ENCODE data around the gene C12orf75.
"Not testable (repeated sequence)": the region's sequence is repeated elsewhere in the genome, so short reads cannot be mapped to it uniquely, and the experiment has no call there.

The C12orf75 gene

DNA sequence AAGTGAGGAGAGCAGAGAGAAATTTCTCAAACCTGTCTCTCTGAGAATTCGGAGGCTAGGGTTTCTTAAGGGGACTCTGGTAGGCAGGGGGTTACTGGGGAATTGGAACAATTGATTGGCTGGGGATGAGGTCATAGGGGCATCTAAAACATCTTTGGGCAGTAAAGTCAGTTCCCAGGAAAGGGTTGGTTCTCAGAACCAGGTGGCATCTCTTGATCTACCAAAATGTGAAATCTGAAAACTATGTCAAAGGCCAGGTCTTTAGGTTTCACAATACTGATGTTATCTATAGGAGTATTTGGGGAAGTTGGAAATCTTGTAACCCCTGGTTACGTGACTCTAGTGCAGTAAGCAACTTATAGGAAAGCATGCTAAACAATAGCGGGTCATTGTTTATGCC is 6.9 kb downstream of the C12orf75 start:
- no peak for FAIRE-seq

DNA sequence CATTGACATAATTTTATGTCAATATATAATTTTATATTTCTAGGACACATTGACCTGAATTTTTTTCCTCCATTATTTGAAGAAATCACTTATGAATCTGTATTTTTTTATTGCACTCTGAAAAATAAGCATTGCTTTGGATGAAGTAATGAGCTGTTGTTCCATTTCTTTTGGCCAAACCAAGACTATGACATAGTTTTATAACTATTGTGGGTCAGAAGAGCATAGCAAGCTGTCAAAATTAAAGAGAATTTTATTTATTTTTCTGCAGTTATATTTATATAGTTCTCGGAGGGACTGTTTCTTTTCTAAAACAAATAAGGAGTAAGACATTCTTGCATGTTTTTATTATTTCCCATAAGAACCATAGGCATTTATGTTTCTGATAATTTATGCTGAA is 8.5 kb downstream of the C12orf75 start:
- no peak for FAIRE-seq

DNA sequence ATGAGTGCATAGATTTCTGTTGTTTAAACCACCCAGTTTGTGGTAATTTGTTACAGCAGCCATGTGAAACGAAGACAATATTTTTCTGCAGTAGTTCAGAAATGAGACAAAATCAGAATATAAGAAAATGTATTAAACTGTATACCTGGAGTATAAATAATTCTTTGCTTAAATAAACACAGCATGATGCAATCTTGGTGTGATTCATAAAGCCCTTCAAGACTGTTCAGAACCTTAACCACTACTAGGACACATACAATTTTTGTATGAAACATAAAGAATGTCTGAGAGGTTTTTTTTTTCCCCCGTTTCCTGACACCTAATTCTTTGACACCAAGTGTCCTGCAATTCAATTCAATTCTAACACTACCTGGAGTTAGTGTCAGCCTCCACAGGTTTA is 10.5 kb downstream of the C12orf75 start:
- FAIRE-seq, result no peak

- not testable (repeated sequence) for FAIRE-seq
Observed at GRCh38 chr12:105341620-105342019, 11.1 kb downstream of the C12orf75 start.

DNA sequence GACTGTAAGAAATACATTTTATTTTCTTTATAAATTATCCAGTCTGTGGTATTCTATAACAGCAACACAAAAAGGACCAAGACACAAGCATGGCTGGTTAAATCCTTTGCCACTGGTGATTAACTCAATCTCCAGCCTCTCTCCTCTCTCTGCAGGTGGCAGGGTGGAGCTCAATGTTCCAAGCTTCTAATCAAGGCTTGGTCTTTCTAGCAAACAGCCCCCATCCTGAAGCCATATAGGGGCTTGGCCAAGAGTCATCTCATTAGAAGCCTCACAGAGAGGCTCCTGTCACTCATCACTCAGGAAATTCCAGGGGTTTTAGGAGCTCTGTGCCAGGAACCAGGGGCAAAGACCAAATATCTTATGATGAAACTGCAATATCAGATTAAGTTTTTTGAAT is 12.0 kb downstream of the C12orf75 start:
- FAIRE-seq, result no peak

GRCh38 chr12:105343836-105344235 is 13.3 kb downstream of the C12orf75 start:
- FAIRE-seq, result no peak

GRCh38 chr12:105347499-105347898 is 17.0 kb downstream of the C12orf75 start:
- FAIRE-seq, result no peak

- FAIRE-seq, result no peak
Observed at GRCh38 chr12:105348142-105348541, 17.7 kb downstream of the C12orf75 start.

DNA sequence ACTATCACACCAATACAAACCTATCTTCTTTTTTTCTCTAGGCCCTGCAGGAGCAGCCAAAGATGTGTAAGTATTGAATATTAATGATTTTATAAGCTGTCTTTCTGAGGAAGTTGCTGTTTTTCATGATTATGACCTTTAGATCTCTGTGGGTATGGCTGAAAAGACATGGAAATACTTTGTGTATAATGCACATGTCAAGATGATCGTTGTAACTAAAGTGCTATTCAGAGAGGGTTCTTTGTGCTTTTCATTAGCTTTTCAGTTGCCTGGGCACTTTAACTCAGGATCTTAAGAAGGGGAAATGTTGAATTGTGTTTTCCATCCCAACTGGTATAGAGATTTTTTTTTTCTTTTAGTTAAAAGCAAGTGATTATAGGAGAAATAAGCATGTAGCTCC is 18.1 kb downstream of the C12orf75 start:
- FAIRE-seq, result no peak

DNA sequence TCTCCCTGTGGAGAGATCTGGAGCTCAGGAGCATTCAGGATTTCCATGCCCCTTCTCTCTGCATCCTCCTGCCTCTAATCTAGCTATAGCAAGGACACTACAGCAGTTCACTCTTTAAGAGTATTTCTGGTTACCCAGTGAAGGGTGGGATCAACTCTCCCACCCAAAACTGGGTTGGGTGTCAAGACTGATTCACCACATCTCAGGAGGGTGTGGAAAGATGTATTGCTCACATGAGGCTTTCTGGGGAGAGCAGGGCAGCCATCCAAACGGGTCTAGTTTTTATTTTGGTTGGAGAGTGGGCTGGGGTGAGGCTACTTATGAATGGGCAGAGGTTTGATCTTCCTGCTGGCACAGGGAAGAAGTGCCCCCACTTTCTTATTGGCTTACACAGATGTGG is 18.6 kb downstream of the C12orf75 start:
- no peak for FAIRE-seq

DNA sequence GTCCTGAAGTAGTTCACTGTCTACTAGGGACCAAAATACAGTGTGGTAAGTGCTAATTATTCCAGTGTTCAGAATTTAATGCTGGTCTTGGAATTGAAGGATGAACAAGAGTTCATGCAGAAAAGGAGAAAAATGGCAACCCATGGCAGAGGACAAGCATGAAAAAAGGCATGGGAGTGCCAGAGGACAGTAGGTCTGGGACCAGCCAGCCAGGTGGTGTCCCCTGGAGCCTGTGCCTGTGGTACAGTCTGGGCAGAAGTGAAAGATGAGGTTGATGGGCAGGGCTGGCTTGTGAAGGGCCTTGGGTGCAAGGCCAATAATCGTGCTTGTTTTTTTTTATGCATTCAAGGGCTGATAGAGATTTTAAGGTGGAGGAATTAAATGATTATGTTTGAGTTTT is 21.0 kb downstream of the C12orf75 start:
- FAIRE-seq, result no peak

GRCh38 chr12:105352052-105352451 is 21.6 kb downstream of the C12orf75 start:
- no peak for FAIRE-seq

DNA sequence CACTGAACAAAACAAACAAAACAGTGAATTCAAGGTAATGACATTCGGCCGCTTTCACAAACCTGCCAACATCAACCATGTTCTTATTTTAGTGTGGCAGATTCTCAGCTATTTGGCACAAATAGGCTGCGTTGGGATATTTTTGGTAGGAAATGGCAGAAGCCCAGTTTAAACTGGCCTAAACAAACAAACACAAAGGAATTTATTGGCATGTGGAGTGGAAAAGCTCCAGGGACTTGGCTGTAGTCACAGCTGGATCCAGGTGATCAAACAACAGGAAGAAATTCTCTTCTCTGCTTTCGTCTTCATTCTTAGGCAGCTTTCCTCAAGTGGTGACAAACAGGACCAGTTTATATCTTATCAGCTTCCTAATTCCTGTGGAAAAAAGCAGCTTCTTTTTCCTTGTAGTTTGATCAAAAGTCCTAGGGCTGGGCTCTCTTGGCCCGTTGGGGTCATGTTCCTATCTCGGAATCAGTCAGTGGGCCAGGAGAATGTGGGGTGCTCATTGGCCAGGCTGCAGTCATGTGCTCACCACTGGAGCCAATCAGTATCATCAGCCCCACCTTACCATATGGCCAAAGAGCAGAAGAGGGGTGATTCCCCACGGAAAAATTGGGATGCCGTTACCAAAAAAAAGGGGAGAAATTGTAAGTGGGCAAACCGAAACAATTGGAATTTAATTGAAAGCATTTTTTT is 22.6 kb downstream of the C12orf75 start:
- FAIRE-seq, result no peak

DNA sequence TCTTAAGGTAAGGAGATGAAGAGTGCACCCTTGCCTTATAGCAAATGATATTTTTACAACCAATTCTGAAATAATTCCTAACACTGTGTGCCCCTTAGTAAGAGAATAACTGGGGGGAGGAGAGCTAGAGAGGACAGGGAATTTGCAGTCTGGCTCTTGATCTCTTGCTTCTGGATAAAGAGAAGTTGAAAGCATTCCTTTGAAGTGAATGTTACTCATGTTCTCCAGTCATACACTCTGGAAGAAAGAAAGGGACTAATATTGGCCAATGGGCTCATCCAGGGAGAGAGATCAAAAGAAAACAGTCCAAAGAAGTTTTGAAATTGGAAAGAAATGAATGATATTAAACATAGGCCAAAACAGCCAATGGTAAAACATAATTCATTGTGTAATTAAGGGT is 25.3 kb downstream of the C12orf75 start:
- FAIRE-seq, result no peak

DNA sequence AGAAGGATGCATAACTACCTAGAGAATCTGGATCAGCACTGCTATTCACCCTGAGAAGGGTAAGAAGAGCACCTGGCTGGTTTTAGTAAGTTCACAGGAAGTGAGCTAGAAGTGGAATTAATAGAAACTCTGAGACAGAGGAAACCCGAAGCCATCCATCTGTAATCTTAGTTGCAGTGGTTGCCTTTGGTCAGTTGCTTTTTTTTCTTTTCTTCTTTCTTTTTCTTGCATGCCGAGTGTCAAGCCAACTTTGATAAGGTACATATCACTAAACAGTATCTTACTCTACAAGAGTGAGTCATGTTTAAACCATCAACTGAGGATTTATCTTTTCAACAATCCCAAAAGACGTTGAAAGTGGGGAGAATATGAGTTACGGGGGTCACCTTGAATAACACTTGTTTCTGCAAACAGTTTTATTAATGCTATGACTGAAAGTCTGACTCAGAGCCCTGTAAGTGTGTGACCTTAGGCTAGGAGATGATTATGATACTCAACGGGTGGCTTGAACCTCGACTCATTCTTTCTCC is 26.7 kb downstream of the C12orf75 start:
- FAIRE-seq, result no peak

- no peak for FAIRE-seq
Observed at GRCh38 chr12:105358789-105359188, 28.3 kb downstream of the C12orf75 start.

DNA sequence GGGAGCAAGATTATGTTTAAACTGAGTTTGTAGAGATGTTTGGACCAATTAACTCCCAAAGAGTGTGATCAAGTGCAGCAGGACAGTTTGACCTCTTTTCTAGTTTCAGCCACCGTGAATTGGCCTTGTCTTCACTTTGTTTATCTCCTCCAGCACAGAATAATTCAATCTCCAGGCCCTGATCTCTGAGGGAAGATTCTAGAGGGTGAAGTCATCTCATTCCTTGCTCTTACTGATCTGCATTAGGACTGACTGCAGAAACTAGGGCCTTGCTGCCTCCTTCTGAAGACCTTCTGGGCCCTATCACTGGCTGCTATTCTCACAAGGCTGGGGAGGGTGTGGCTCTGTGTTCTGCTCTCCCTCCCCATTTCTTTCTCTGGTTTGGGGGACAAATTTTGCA is 29.4 kb downstream of the C12orf75 start:
- FAIRE-seq, result no peak

DNA sequence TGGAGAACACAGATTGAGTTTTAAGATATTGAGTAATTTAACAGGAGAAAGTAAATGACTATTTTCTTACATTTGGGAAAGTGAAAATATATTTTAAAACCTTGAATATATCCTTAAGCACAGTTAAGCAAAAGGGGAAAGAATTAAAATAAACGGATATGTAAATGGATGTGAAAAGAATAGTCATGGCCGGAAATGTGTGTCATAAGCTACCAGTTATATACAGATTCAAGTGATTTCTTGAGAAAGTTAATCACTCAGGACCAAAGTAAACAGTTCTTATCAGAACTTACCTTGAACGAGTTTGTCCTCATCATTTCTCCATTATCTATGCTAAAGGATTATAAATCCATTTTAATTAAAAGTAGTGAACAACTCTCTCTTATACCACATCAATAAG is 33.4 kb downstream of the C12orf75 start:
- FAIRE-seq, result peak; percentile 21

GRCh38 chr12:105365231-105365630 is 34.7 kb downstream of the C12orf75 start:
- no peak for FAIRE-seq

DNA sequence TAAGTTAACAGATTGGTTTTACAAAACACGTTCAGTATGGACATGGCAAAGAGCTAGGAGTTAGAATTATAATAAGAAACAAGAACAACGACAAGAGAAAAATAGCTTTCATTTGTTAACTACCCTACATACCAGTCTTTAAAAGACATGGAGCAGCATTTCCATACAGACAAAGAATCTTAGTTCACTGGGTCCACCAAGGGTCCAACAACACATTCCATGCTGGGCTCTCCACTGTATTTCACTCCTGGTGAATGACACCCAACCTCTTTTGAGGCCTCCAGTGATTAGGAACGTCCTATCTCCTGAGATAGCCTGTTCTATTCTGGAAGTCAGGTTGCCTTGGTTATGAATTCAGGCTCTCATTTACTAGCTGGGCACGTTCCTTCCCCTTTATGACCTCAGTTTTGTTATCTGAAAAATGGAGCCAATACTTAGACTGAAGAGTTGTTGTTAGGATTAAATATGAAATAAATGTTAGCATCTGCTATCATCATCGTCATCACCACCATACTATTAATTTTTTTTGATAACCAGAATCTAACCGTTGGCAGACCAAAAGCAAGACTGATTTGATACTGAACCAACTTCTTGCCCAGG is 37.7 kb downstream of the C12orf75 start:
- no peak for FAIRE-seq

- no peak for FAIRE-seq
Observed at GRCh38 chr12:105369014-105369413, 38.5 kb downstream of the C12orf75 start.

DNA sequence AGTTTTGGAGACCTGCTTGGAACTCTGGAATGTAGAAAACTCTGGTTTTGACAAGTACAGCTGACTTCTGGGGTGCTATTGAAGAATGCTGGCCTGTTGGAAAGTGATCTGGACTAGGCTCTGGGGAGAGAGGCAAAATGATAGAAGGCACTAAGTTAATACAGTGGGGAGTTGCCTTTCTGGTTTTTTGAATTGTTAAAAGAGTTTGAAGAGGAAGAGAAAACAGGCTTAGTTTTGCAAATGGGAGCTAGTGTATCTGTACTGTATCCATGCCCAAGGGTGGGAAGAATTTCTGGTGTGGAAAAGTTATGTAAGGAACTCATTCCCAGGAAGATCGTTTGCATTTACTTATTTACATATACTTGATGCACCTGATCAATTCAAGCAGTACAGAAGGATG is 43.8 kb downstream of the C12orf75 start:
- FAIRE-seq, result no peak

GRCh38 chr12:105377077-105377476 is 46.6 kb downstream of the C12orf75 start:
- FAIRE-seq, result no peak

DNA sequence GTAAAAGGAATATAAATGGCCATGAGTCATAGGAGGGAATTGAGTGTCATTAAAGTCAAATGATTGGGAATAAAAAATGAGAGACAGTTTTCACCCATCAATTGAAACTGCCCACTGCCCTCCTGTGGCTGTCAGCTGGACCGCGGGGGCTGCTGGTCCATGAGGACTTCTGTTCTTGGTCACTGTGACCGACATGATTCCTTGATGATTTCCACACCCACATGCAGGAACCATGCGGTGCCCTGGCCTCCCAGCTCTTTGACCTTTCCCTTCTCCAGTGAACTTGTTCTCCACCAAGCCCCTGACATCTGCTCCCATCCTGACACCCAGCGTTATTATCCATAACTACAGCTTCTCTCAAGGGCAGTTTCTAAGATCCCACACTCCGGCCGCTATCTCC is 48.4 kb downstream of the C12orf75 start:
- FAIRE-seq, result no peak
